A673 (cell line): ENCODE measurements around the gene BCAT1.

ENCODE experiments used
- CTCF ChIP-seq: fragments of 300-800, 200-600 bp; sonication (generic); conservative IDR thresholded peaks from 2 replicates; pipeline ENCODE4 v1.5.1; 2017; ENCODE audit warnings: low read depth, mild to moderate bottlenecking, antibody characterized with exemption, low read length, moderate library complexity, mixed read lengths
- EZH2 ChIP-seq: fragments of 200-600 bp; sonication (generic); IDR thresholded peaks from 2 replicates; pipeline ENCODE4 v1.6.1; 2017; ENCODE audit warnings: borderline replicate concordance, low read depth, mild to moderate bottlenecking, mixed read lengths, antibody characterized with exemption, low read length; ENCODE audit not compliant: poor library complexity, severe bottlenecking

- TF ChIP-seq CTCF (no peak), EZH2 (no peak)
These were observed 94.0 kb downstream of the BCAT1 start for GRCh38 chr12:24854908-24855307.
